GM12875 (cell line): ENCODE results near the gene SH2D4B.

Experiments
- H3K4me3 ChIP-seq: one replicate; pipeline ENCODE4 v1.5.1; 2011; ENCODE audit warnings: low read depth, low read length, control low read depth
- CTCF ChIP-seq: IDR thresholded peaks from 2 replicates; pipeline ENCODE4 v1.5.1; 2011; ENCODE audit warnings: low read depth, mild to moderate bottlenecking, control low read depth, inconsistent platforms, low read length, moderate library complexity, borderline replicate concordance; ENCODE audit not compliant: insufficient read depth

SH2D4B gene

GRCh38 chr10:80496555-80497172 lies 41.0 kb upstream of the SH2D4B start:
- no peak overlapping the region for H3K4me3 ChIP-seq
- no peak for TF ChIP-seq CTCF

- TF ChIP-seq CTCF: no peak
- no peak overlapping the region for H3K4me3 ChIP-seq
Observed at GRCh38 chr10:80497187-80498077, 40.3 kb upstream of the SH2D4B start.

GRCh38 chr10:80498078-80498832 lies 39.4 kb upstream of the SH2D4B start:
- no peak for TF ChIP-seq CTCF
- H3K4me3 ChIP-seq: no peak overlapping the region

GRCh38 chr10:80498833-80499741 lies 38.6 kb upstream of the SH2D4B start:
- no peak for TF ChIP-seq CTCF
- no peak overlapping the region for H3K4me3 ChIP-seq

- no peak for TF ChIP-seq CTCF
- H3K4me3 ChIP-seq: no peak overlapping the region
Observed at GRCh38 chr10:80500572-80501380, 36.9 kb upstream of the SH2D4B start.
